Stimulated activated naive B cell treated with anti-CD40 and anti-IgM and Interleukin-4, amounts not matched to agents 10 μg/mL and 1 μg/mL and 100 μg/mL, for 72 hours (primary cell): Measurements from ENCODE around the gene ORM2.
A peak's percentile ranks its signal among the peaks of the same experiment; 100 is the strongest.

Experiments used
- ATAC-seq, 2 donors: fragments of 150-1000 bp; cut with Tn5 transposase; replicated peaks; 2 replicates each; pipeline ENCODE4 v1.10.0; 2021; ENCODE audit warnings: moderate library complexity in 1 of 2
- DNase-seq: peaks from one replicate; pipeline ENCODE4 v3.0.0; 2021
- H3K27ac Mint-ChIP-seq: one replicate; pipeline ENCODE4 v1.8.0; 2022; ENCODE audit warnings: mild to moderate bottlenecking, mixed read lengths
- H3K27me3 Mint-ChIP-seq, 2 donors: one replicate each; pipeline ENCODE4 v1.8.0; 2022; ENCODE audit warnings: mixed read lengths in 2 of 2
- H3K36me3 Mint-ChIP-seq, 2 donors: one replicate each; pipeline ENCODE4 v1.8.0; 2022; ENCODE audit warnings: mixed read lengths in 2 of 2, mild to moderate bottlenecking in 1 of 2
- H3K4me1 Mint-ChIP-seq, 2 donors: one replicate each; pipeline ENCODE4 v1.8.0; 2022; ENCODE audit warnings: mixed read lengths in 2 of 2, mild to moderate bottlenecking in 1 of 2
- H3K4me3 Mint-ChIP-seq, 2 donors: one replicate each; pipeline ENCODE4 v1.8.0; 2022; ENCODE audit warnings: mild to moderate bottlenecking in 2 of 2, mixed read lengths in 2 of 2, moderate library complexity in 1 of 2
- H3K9me3 Mint-ChIP-seq, 2 donors: one replicate each; pipeline ENCODE4 v1.8.0; 2022; ENCODE audit warnings: mixed read lengths in 2 of 2, mild to moderate bottlenecking in 1 of 2

The ORM2 gene

GRCh38 chr9:114375386-114376175 is 45.9 kb downstream of the ORM2 start:
- Mint-ChIP-seq H3K27me3 (no peaks in the 10 kb centered on the region), H3K4me1 (peaks cover 64 to 94% of the 10 kb centered on the region in 2 donors), H3K36me3 (peaks cover 71 to 80% of the 10 kb centered on the region in 2 donors), H3K27ac (peak overlapping the region; percentile 97), H3K9me3 (no peaks in the 10 kb centered on the region), H3K4me3 (no peak overlapping the region)
- ATAC-seq (no peak), DNase-seq (no peak)

- Mint-ChIP-seq H3K27ac (peak overlapping the region; percentile 81), H3K4me3 (peak overlapping the region in 1 of 2 donors; percentile 17), H3K9me3 (no peaks in the 10 kb centered on the region), H3K4me1 (peaks cover 56 to 91% of the 10 kb centered on the region in 2 donors), H3K36me3 (peaks cover 62 to 75% of the 10 kb centered on the region in 2 donors), H3K27me3 (no peaks in the 10 kb centered on the region)
- DNase-seq (no peak), ATAC-seq (no peak)
Measured at GRCh38 chr9:114376586-114377445, 47.1 kb downstream of the ORM2 start.

- Mint-ChIP-seq H3K36me3 (peaks cover 58 to 73% of the 10 kb centered on the region in 2 donors), H3K27ac (peak overlapping the region; percentile 87), H3K4me1 (peaks cover 51 to 91% of the 10 kb centered on the region in 2 donors), H3K27me3 (no peaks in the 10 kb centered on the region), H3K4me3 (peak overlapping the region in 1 of 2 donors; percentile 1), H3K9me3 (no peaks in the 10 kb centered on the region)
- ATAC-seq (no peak), DNase-seq (no peak)
Measured at GRCh38 chr9:114378016-114378415, 48.3 kb downstream of the ORM2 start.

GRCh38 chr9:114378883-114379282 is 49.2 kb downstream of the ORM2 start:
- H3K27me3 Mint-ChIP-seq, result no peaks in the 10 kb centered on the region
- H3K36me3 Mint-ChIP-seq, result peaks cover 52 to 72% of the 10 kb centered on the region in 2 donors
- H3K4me3 Mint-ChIP-seq, result no peak overlapping the region
- DNase-seq (no peak), ATAC-seq (no peak)
- no peaks in the 10 kb centered on the region for H3K9me3 Mint-ChIP-seq
- peak overlapping the region; percentile 52 for H3K27ac Mint-ChIP-seq
- peaks cover 54 to 91% of the 10 kb centered on the region in 2 donors for H3K4me1 Mint-ChIP-seq
